Activated naive CD8-positive, alpha-beta T cell treated with anti-CD3 and anti-CD28 coated beads for 36 hours (primary cell): ENCODE measurements around the gene KCNMA1. TPM values are rescaled to one million over a fixed set of nuclear protein-coding genes. Genes with fewer than 3 reads are reported as not detected.

ENCODE experiments used
- DNase-seq: peaks from one replicate; pipeline ENCODE4 v3.0.0; 2021
- H3K27ac Mint-ChIP-seq: one replicate; pipeline ENCODE4 v1.8.0; 2022; ENCODE audit warnings: mild to moderate bottlenecking, moderate library complexity, mixed read lengths
- H3K27me3 Mint-ChIP-seq: one replicate; pipeline ENCODE4 v1.8.0; 2022; ENCODE audit warnings: mild to moderate bottlenecking, mixed read lengths
- H3K36me3 Mint-ChIP-seq: one replicate; pipeline ENCODE4 v1.8.0; 2021; ENCODE audit warnings: mild to moderate bottlenecking, mixed read lengths
- H3K4me1 Mint-ChIP-seq: one replicate; pipeline ENCODE4 v1.8.0; 2021; ENCODE audit warnings: mixed read lengths
- H3K4me3 Mint-ChIP-seq: one replicate; pipeline ENCODE4 v1.8.0; 2022; ENCODE audit warnings: mild to moderate bottlenecking, moderate library complexity, mixed read lengths
- H3K9me3 Mint-ChIP-seq: one replicate; pipeline ENCODE4 v1.8.0; 2022; ENCODE audit warnings: mixed read lengths
- total RNA-seq, 2 experiments: library from RNA; stranded (reverse); gene quantifications; one replicate each; pipeline ENCODE4 v1.2.3, GENCODE V29; 2021

KCNMA1 gene
- total RNA-seq, 2 experiments from 2014 or later: not detected

- Mint-ChIP-seq H3K4me1 (no peaks in the 10 kb centered on the region), H3K36me3 (no peaks in the 10 kb centered on the region), H3K27ac (no peak overlapping the region), H3K4me3 (no peak overlapping the region), H3K9me3 (peaks cover 1% of the 10 kb centered on the region), H3K27me3 (no peaks in the 10 kb centered on the region)
- DNase-seq: no peak
Measured at GRCh38 chr10:77296534-77297392, 340.8 kb downstream of the KCNMA1 start.

GRCh38 chr10:77293773-77294172 lies 343.8 kb downstream of the KCNMA1 start:
- no peak for DNase-seq
- no peak overlapping the region for H3K27ac Mint-ChIP-seq
- peaks cover 17% of the 10 kb centered on the region for H3K4me1 Mint-ChIP-seq
- no peaks in the 10 kb centered on the region for H3K9me3 Mint-ChIP-seq
- no peaks in the 10 kb centered on the region for H3K36me3 Mint-ChIP-seq
- no peak overlapping the region for H3K4me3 Mint-ChIP-seq
- H3K27me3 Mint-ChIP-seq: no peaks in the 10 kb centered on the region

- Mint-ChIP-seq H3K4me3 (no peak overlapping the region), H3K27ac (no peak overlapping the region), H3K4me1 (peaks cover 17% of the 10 kb centered on the region), H3K27me3 (no peaks in the 10 kb centered on the region), H3K9me3 (no peaks in the 10 kb centered on the region), H3K36me3 (no peaks in the 10 kb centered on the region)
- DNase-seq: no peak
Measured at GRCh38 chr10:77293347-77293746, 344.3 kb downstream of the KCNMA1 start.

- Mint-ChIP-seq H3K4me1 (peaks cover 17% of the 10 kb centered on the region), H3K4me3 (no peak overlapping the region), H3K9me3 (no peaks in the 10 kb centered on the region)
Measured at GRCh38 chr10:77291596-77292505, 345.8 kb downstream of the KCNMA1 start.

GRCh38 chr10:77290528-77291155 lies 347.0 kb downstream of the KCNMA1 start:
- Mint-ChIP-seq H3K36me3 (no peaks in the 10 kb centered on the region), H3K27ac (no peak overlapping the region), H3K4me1 (peaks cover 17% of the 10 kb centered on the region), H3K27me3 (no peaks in the 10 kb centered on the region), H3K9me3 (no peaks in the 10 kb centered on the region), H3K4me3 (no peak overlapping the region)
- no peak for DNase-seq

More at GRCh38 chr10:77291596-77292505, 345.8 kb downstream of the KCNMA1 start:
- Mint-ChIP-seq H3K36me3 (no peaks in the 10 kb centered on the region), H3K27me3 (no peaks in the 10 kb centered on the region), H3K27ac (no peak overlapping the region)
- DNase-seq: no peak

- H3K9me3 Mint-ChIP-seq: no peaks in the 10 kb centered on the region
- DNase-seq: no peak
- no peaks in the 10 kb centered on the region for H3K27me3 Mint-ChIP-seq
- no peak overlapping the region for H3K27ac Mint-ChIP-seq
- H3K4me3 Mint-ChIP-seq: no peak overlapping the region
- no peaks in the 10 kb centered on the region for H3K36me3 Mint-ChIP-seq
- peaks cover 17% of the 10 kb centered on the region for H3K4me1 Mint-ChIP-seq
Measured at GRCh38 chr10:77289790-77290189, 347.8 kb downstream of the KCNMA1 start.

- H3K27me3 Mint-ChIP-seq: no peaks in the 10 kb centered on the region
- DNase-seq: no peak
- peaks cover 17% of the 10 kb centered on the region for H3K4me1 Mint-ChIP-seq
- no peak overlapping the region for H3K27ac Mint-ChIP-seq
- H3K9me3 Mint-ChIP-seq: no peaks in the 10 kb centered on the region
- H3K36me3 Mint-ChIP-seq: no peaks in the 10 kb centered on the region
- no peak overlapping the region for H3K4me3 Mint-ChIP-seq
Measured at GRCh38 chr10:77289027-77289501, 348.5 kb downstream of the KCNMA1 start.

- Mint-ChIP-seq H3K4me3 (no peak overlapping the region), H3K9me3 (no peaks in the 10 kb centered on the region), H3K36me3 (no peaks in the 10 kb centered on the region), H3K27me3 (no peaks in the 10 kb centered on the region), H3K27ac (no peak overlapping the region), H3K4me1 (peaks cover 17% of the 10 kb centered on the region)
- DNase-seq: no peak
Measured at GRCh38 chr10:77287647-77288120, 349.9 kb downstream of the KCNMA1 start.

GRCh38 chr10:77286531-77287508 lies 350.8 kb downstream of the KCNMA1 start:
- Mint-ChIP-seq H3K4me1 (peaks cover 22% of the 10 kb centered on the region), H3K27me3 (no peaks in the 10 kb centered on the region), H3K4me3 (no peak overlapping the region), H3K27ac (no peak overlapping the region), H3K9me3 (no peaks in the 10 kb centered on the region), H3K36me3 (no peaks in the 10 kb centered on the region)
- no peak for DNase-seq

- Mint-ChIP-seq H3K36me3 (no peaks in the 10 kb centered on the region), H3K4me1 (peaks cover 25% of the 10 kb centered on the region), H3K9me3 (no peaks in the 10 kb centered on the region), H3K27me3 (no peaks in the 10 kb centered on the region), H3K4me3 (no peak overlapping the region), H3K27ac (no peak overlapping the region)
- no peak for DNase-seq
Measured at GRCh38 chr10:77285529-77286182, 352.0 kb downstream of the KCNMA1 start.

GRCh38 chr10:77284797-77285196 lies 352.8 kb downstream of the KCNMA1 start:
- H3K4me3 Mint-ChIP-seq: no peak overlapping the region
- no peaks in the 10 kb centered on the region for H3K27me3 Mint-ChIP-seq
- H3K27ac Mint-ChIP-seq: no peak overlapping the region
- peaks cover 2% of the 10 kb centered on the region for H3K36me3 Mint-ChIP-seq
- no peak for DNase-seq
- H3K9me3 Mint-ChIP-seq: peaks cover 5% of the 10 kb centered on the region
- peaks cover 22% of the 10 kb centered on the region for H3K4me1 Mint-ChIP-seq

GRCh38 chr10:77283326-77283725 lies 354.3 kb downstream of the KCNMA1 start:
- Mint-ChIP-seq H3K4me1 (peaks cover 27% of the 10 kb centered on the region), H3K4me3 (no peak overlapping the region), H3K36me3 (peaks cover 3% of the 10 kb centered on the region), H3K9me3 (peaks cover 11% of the 10 kb centered on the region), H3K27ac (no peak overlapping the region), H3K27me3 (no peaks in the 10 kb centered on the region)
- DNase-seq: no peak

- Mint-ChIP-seq H3K4me1 (peaks cover 37% of the 10 kb centered on the region), H3K4me3 (peak overlapping the region; percentile 4), H3K9me3 (peaks cover 13% of the 10 kb centered on the region), H3K36me3 (peaks cover 5% of the 10 kb centered on the region), H3K27me3 (no peaks in the 10 kb centered on the region), H3K27ac (peak overlapping the region; percentile 13)
- no peak for DNase-seq
Measured at GRCh38 chr10:77282163-77282562, 355.4 kb downstream of the KCNMA1 start.
